ENCODE results near the gene CSRP1. TPM values are rescaled to one million over a fixed set of nuclear protein-coding genes. Genes with fewer than 3 reads are reported as not detected.
"Not testable (repeated sequence)": the region's sequence is repeated elsewhere in the genome, so short reads cannot be mapped to it uniquely, and the experiment has no call there.

CSRP1 gene
- total RNA-seq, 5 donors from 2014 or later (not counting 1 experiment from before 2014, with no cell fraction given), result 35.0 to 47.2 (median 36.8) TPM

DNA sequence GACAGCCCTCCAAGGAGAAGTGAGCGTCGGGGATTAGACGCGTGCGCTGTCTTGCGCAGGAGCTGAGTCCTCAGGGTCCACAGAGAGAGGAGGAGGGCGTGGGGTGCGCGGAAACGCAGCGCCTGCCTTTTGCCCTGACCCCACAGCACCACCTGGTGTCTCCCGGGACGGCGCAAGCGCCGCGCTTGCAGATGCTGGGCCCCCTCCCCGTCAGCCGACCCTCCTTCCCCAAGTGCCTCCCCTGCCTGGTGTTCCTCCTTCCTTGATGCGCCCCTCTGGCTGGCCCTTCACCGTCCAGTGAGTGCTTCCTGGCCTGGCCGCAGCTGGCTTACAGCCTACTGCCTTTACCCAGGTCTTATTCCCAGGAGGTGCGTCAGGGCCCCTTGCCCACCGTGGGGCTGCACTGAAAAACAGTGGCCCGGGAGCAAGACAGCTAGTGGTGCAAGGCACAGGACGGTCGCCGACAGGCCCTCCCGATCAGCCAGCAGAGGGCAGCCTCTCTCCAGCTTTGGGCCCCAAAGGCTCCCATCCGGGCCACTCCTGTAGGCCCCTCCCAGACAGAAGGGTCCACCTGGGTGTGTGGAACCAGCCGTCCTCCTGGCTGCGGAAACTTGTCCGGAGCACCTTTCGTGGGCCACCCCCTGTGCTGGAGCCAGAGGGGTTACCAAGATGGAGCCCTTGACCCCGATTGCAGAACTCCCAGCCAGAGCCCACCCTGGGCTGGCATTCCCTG, 25.0 kb downstream of the CSRP1 start:
- peaks cover 19 to 25% (median 20%) of the 10 kb centered on the region in 3 donors for H3K4me1 Mint-ChIP-seq
- no peak overlapping the region for H3K27ac Mint-ChIP-seq

DNA sequence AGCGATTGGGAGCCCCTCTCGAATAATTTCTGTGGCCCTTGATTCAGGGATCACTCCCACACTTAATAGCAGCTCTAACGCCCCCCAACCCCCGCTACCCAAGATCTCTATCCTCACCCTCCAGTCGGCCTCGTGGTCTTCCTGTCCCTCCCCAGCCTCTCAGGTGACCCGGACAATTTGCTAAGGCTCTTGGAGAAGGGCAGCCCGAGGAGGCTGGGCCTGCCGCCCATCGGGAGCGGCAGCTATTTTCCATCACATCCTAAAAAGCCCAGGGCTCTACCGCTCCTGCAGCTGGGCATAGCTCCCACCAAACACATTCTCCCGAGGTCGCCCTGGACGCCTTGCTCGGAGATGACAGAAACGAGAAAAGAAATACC, 25.9 kb downstream of the CSRP1 start:
- H3K27ac Mint-ChIP-seq, result no peak overlapping the region
- 8% methylated on average over 16 of the region's 17 CpGs for WGBS (ENCODE audit: insufficient coverage)
- ATAC-seq (replicated peaks in 1 of 4), result no peak

More for the DNA sequence above, 25.0 kb downstream of the CSRP1 start:
- POLR2A ChIA-PET, result interaction anchor here in 1 of 2 donors (0.7 kb wide), 1 partner anchor 9 kb away, joined by 4 read pairs; no protein-coding TSS in a partner anchor
- Histone ChIP-seq H3K4me3 (ENCODE audit: control insufficient read depth in 1 of 2, extremely low read depth in 1 of 2, low read length in 1 of 2) (peak overlapping the region; percentile 9 to 66), H3K4me1 (ENCODE audit: control insufficient read depth in 1 of 2, extremely low read depth in 1 of 2, insufficient read depth in 2 of 2, low read length in 2 of 2) (peaks cover 7 to 25% of the 10 kb centered on the region in 2 experiments), H3K9me3 (no peaks in the 10 kb centered on the region), H3K27me3 (replicated peaks in 1 of 2; ENCODE audit: control insufficient read depth in 2 of 2, extremely low read depth in 1 of 2, insufficient read depth in 2 of 2, low read length in 1 of 2) (peaks cover 2 to 21% of the 10 kb centered on the region in 2 experiments), H3K36me3 (ENCODE audit: control insufficient read depth in 2 of 2, extremely low read depth in 1 of 2, insufficient read depth in 1 of 2, low read length in 1 of 2) (peaks cover 10 to 17% of the 10 kb centered on the region in 2 donors), H3K27ac (ENCODE audit: low read length) (no peak overlapping the region)
- H3K4me3 Mint-ChIP-seq, result peak overlapping the region; percentile 65 to 86 (median 73)
- ATAC-seq (replicated peaks in 1 of 4) (peak; percentile 83 to 86 (median 85)), DNase-seq (peak; percentile 51 to 83 (median 73))
- no peaks in the 10 kb centered on the region for H3K9me3 Mint-ChIP-seq
- peaks cover 13% of the 10 kb centered on the region for H3K36me3 Mint-ChIP-seq
- peaks cover 10% of the 10 kb centered on the region in 2 donors for H3K27me3 Mint-ChIP-seq
- CTCF ChIA-PET, result interaction anchor here (0.6 to 5.4 kb wide), 13 partner anchors 9 to 47 kb away, joined by 3 to 83 read pairs (median 4); partner anchors contain the start of gene CSRP1 (in 1 of the 2)
- WGBS (ENCODE audit: insufficient coverage), result 11% methylated on average over 35 of the region's 35 CpGs

DNA sequence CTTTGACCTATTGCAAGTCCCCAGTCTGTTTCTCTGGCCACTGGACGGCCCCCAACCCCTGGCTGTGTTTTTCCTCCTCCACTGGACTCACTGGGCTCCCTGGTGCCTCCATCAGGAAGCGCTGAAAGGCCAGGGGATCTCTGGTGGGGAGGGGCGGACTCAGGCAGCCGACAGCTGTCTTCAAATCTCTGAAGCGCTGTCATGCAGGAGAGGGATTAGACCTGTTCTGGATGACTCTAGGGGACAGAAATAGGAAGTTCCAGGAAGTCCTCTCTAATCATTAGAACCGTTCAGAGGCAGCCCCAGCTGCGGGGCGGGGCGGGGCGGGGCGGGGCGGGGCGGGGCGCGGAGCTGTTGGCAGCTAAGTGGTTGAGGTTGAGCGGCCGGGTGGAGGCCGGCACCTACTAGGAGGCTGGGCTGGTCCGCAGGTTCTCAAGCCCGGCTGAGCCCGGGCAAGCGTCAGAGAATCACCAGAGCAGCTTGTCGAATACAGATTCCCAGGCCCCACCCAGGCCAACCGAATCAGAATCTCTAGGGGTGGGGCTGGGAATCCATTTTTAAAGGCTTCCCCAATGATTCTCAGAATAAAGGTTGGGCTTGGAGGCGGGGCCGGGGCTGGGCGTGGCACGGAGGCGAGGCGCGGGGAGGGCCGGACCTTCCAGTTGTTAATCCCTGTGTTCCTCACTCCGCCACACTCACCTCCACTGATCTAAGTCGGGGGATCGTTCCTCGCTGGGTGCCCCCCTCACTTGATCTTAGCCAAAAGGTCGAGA, 26.5 kb downstream of the CSRP1 start:
- Histone ChIP-seq H3K4me1 (ENCODE audit: control insufficient read depth in 1 of 2, extremely low read depth in 1 of 2, insufficient read depth in 2 of 2, low read length in 2 of 2) (peaks cover 7 to 25% of the 10 kb centered on the region in 2 experiments), H3K27me3 (replicated peaks in 1 of 2; ENCODE audit: control insufficient read depth in 2 of 2, extremely low read depth in 1 of 2, insufficient read depth in 2 of 2, low read length in 1 of 2) (peaks cover 2 to 34% of the 10 kb centered on the region in 2 experiments), H3K4me3 (ENCODE audit: control insufficient read depth in 1 of 2, extremely low read depth in 1 of 2, low read length in 1 of 2) (peak overlapping the region; percentile 41 to 66), H3K9me3 (no peaks in the 10 kb centered on the region), H3K36me3 (ENCODE audit: control insufficient read depth in 2 of 2, extremely low read depth in 1 of 2, insufficient read depth in 1 of 2, low read length in 1 of 2) (peaks cover 6 to 10% of the 10 kb centered on the region in 2 donors), H3K27ac (ENCODE audit: low read length) (no peak overlapping the region)
- ATAC-seq (replicated peaks in 1 of 4) (peak; percentile 33 to 56 (median 46)), DNase-seq (peak in 32 of 35 experiments; percentile 11 to 65 (median 34))
- Mint-ChIP-seq H3K4me1 (peaks cover 19 to 25% (median 20%) of the 10 kb centered on the region in 3 donors), H3K36me3 (peaks cover 10% of the 10 kb centered on the region), H3K9me3 (no peaks in the 10 kb centered on the region), H3K27ac (no peak overlapping the region), H3K4me3 (peak overlapping the region; percentile 65 to 86 (median 73)), H3K27me3 (peaks cover 14 to 18% of the 10 kb centered on the region in 2 donors)
- 3% methylated on average over 22 of the region's 37 CpGs for WGBS (ENCODE audit: insufficient coverage)
- CTCF ChIA-PET, result interaction anchor here (1.4 to 5.4 kb wide), 7 partner anchors 21 to 45 kb away, joined by 3 to 83 read pairs (median 4); no protein-coding TSS in a partner anchor
- POLR2A ChIA-PET, result interaction anchor here in 1 of 2 donors (0.6 kb wide), 1 partner anchor 16 kb away, joined by 3 read pairs; no protein-coding TSS in a partner anchor

More for the DNA sequence above, 25.9 kb downstream of the CSRP1 start:
- H3K9me3 ChIP-seq, result no peaks in the 10 kb centered on the region
- H3K4me3 ChIP-seq (ENCODE audit: control insufficient read depth in 1 of 2, extremely low read depth in 1 of 2, low read length in 1 of 2), result peak overlapping the region; percentile 41 to 66
- H3K27ac ChIP-seq (ENCODE audit: low read length), result no peak overlapping the region
- H3K36me3 ChIP-seq (ENCODE audit: control insufficient read depth in 2 of 2, extremely low read depth in 1 of 2, insufficient read depth in 1 of 2, low read length in 1 of 2), result peaks cover 10 to 11% of the 10 kb centered on the region in 2 donors
- POLR2A ChIA-PET, result no interaction called here
- no peak for DNase-seq
- Mint-ChIP-seq H3K4me3 (peak overlapping the region; percentile 65 to 86 (median 73)), H3K4me1 (peaks cover 19 to 25% (median 20%) of the 10 kb centered on the region in 3 donors), H3K9me3 (no peaks in the 10 kb centered on the region), H3K36me3 (peaks cover 13% of the 10 kb centered on the region), H3K27me3 (peaks cover 14 to 15% of the 10 kb centered on the region in 2 donors)
- CTCF ChIA-PET, result interaction anchor here (1.4 to 5.4 kb wide), 8 partner anchors 18 to 46 kb away, joined by 3 to 83 read pairs (median 6); no protein-coding TSS in a partner anchor
- peaks cover 7 to 25% of the 10 kb centered on the region in 2 experiments for H3K4me1 ChIP-seq (ENCODE audit: control insufficient read depth in 1 of 2, extremely low read depth in 1 of 2, insufficient read depth in 2 of 2, low read length in 2 of 2)
- peaks cover 2 to 28% of the 10 kb centered on the region in 2 experiments for H3K27me3 ChIP-seq (replicated peaks in 1 of 2; ENCODE audit: control insufficient read depth in 2 of 2, extremely low read depth in 1 of 2, insufficient read depth in 2 of 2, low read length in 1 of 2)

DNA sequence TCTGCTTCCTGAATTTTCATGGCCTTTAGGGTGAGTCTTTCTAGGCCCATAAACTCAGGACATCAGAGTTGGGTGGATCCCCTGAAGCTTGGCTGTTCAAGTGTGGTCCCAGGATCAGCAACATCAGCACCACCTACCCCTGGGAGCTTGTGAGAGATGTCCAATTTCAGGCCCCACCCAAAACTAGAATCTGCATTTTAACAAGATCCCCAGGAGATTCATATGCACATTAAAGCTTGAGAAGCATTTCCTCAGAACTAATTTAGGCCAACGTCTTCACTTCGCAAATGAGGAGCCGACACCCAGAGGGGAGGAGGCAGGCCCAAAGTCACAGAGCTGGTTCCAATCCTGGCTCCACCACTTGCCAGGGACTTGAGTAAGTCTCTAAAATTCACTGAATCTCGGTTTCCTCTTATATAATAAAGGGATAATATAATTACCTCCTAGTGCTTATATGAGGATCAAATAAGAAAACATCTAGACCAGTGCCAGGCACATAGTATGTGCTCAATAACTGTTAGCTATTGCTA, 27.7 kb downstream of the CSRP1 start:
- Mint-ChIP-seq H3K4me3 (peak overlapping the region in 1 of 3 donors; percentile 86), H3K4me1 (peaks cover 19 to 25% (median 20%) of the 10 kb centered on the region in 3 donors), H3K36me3 (peaks cover under 1% of the 10 kb centered on the region), H3K9me3 (no peaks in the 10 kb centered on the region), H3K27me3 (peaks cover 14 to 18% of the 10 kb centered on the region in 2 donors), H3K27ac (no peak overlapping the region)
- peaks cover 7 to 25% of the 10 kb centered on the region in 2 experiments for H3K4me1 ChIP-seq (ENCODE audit: control insufficient read depth in 1 of 2, extremely low read depth in 1 of 2, insufficient read depth in 2 of 2, low read length in 2 of 2)
- no peak overlapping the region for H3K4me3 ChIP-seq (ENCODE audit: control insufficient read depth in 1 of 2, extremely low read depth in 1 of 2, low read length in 1 of 2)
- ATAC-seq (replicated peaks in 1 of 4) (no peak), DNase-seq (no peak)
- H3K9me3 ChIP-seq, result no peaks in the 10 kb centered on the region
- H3K27ac ChIP-seq (ENCODE audit: low read length), result no peak overlapping the region
- WGBS (ENCODE audit: insufficient coverage), result 100% methylated on average over 3 of the region's 4 CpGs
- H3K27me3 ChIP-seq (replicated peaks in 1 of 2; ENCODE audit: control insufficient read depth in 2 of 2, extremely low read depth in 1 of 2, insufficient read depth in 2 of 2, low read length in 1 of 2), result peaks cover 2 to 34% of the 10 kb centered on the region in 2 experiments
- peaks cover 0 to 2% of the 10 kb centered on the region in 2 donors for H3K36me3 ChIP-seq (ENCODE audit: control insufficient read depth in 2 of 2, extremely low read depth in 1 of 2, insufficient read depth in 1 of 2, low read length in 1 of 2)
- ChIA-PET CTCF (interaction anchor here (1.4 to 5.4 kb wide), 3 partner anchors 33 to 44 kb away, joined by 4 to 83 read pairs (median 77); no protein-coding TSS in a partner anchor), POLR2A (no interaction called here)

DNA sequence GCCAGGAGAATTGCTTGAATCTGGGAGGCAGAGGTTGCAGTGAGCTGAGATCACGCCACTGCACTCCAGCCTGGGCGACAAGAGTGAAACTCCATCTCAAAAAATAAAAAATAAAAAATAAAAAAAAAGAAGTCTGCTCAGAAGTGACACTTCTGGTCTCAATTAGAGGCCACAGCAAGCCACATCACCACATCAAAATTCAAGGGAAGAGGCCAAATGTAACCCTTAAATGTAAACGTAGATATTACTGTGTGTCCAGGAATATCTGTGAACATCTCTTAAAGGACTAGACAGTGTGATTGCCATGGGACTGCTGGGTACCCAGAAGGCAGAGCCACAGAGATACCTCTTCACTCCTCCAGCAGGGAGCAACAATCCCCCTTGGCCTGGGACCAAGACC, 28.3 kb downstream of the CSRP1 start:
- CTCF ChIA-PET, result interaction anchor here (0.6 to 5.4 kb wide), 3 partner anchors 28 to 35 kb away, joined by 3 to 83 read pairs (median 77); partner anchors contain the start of gene CSRP1 (in 1 of the 2)
- H3K4me3 ChIP-seq (ENCODE audit: control insufficient read depth in 1 of 2, extremely low read depth in 1 of 2, low read length in 1 of 2); H3K27ac ChIP-seq (ENCODE audit: low read length); H3K9me3 ChIP-seq; H3K36me3 Mint-ChIP-seq; H3K4me3 Mint-ChIP-seq; DNase-seq; H3K9me3 Mint-ChIP-seq; H3K36me3 ChIP-seq (ENCODE audit: control insufficient read depth in 2 of 2, extremely low read depth in 1 of 2, insufficient read depth in 1 of 2, low read length in 1 of 2); ATAC-seq (replicated peaks in 1 of 4); POLR2A ChIA-PET; H3K27ac Mint-ChIP-seq: not testable (repeated sequence)
- H3K4me1 ChIP-seq (ENCODE audit: control insufficient read depth in 1 of 2, extremely low read depth in 1 of 2, insufficient read depth in 2 of 2, low read length in 2 of 2), result peaks cover 7 to 25% of the 10 kb centered on the region in 2 experiments
- Mint-ChIP-seq H3K4me1 (peaks cover 19 to 25% (median 20%) of the 10 kb centered on the region in 3 donors), H3K27me3 (peaks cover 15 to 21% of the 10 kb centered on the region in 2 donors)
- no CpG with 5 or more reads among the region's 3 CpGs for WGBS (ENCODE audit: insufficient coverage)
- H3K27me3 ChIP-seq (replicated peaks in 1 of 2; ENCODE audit: control insufficient read depth in 2 of 2, extremely low read depth in 1 of 2, insufficient read depth in 2 of 2, low read length in 1 of 2), result peaks cover 2 to 34% of the 10 kb centered on the region in 2 experiments
